Measurements from ENCODE around the gene SCAMP4. TPM values are rescaled to one million over a fixed set of nuclear protein-coding genes. Genes with fewer than 3 reads are reported as not detected.
A peak's percentile ranks its signal among the peaks of the same experiment; 100 is the strongest.

Gene SCAMP4
- total and polyA plus RNA-seq, 9 of the 15 experiments (the other 6 are each of a cell fraction or from before 2014, with no cell fraction given), result 0.81 to 45.9 (median 12.8) TPM

- TF ChIP-seq MYBL2 (IDR thresholded peaks at IDR 0.05; ENCODE audit: low read depth) (no peak), MYBL2 (CRISPR knock-in tag; IDR thresholded peaks at IDR 0.05; ENCODE audit: borderline replicate concordance) (no peak), HDAC1 (IDR thresholded peaks at IDR 0.05) (peak; percentile 96 to 100; a peak in 3 of 4 replicates), RBM34 (IDR thresholded peaks at IDR 0.05; ENCODE audit: borderline replicate concordance, insufficient read depth, low read length) (no peak), HBP1 (CRISPR knock-in tag; IDR thresholded peaks at IDR 0.05) (no peak), TFAP4 (CRISPR knock-in tag; IDR thresholded peaks at IDR 0.05; ENCODE audit: borderline replicate concordance) (no peak), FOXM1 (IDR thresholded peaks at IDR 0.05; ENCODE audit: low read depth) (no peak), FOXM1 (CRISPR knock-in tag; IDR thresholded peaks at IDR 0.05; ENCODE audit: low read depth) (no peak), ZNF282 (CRISPR knock-in tag; IDR thresholded peaks at IDR 0.05) (no peak), STAG1 (CRISPR knock-in tag; IDR thresholded peaks at IDR 0.05; ENCODE audit: borderline replicate concordance) (no peak), BHLHE40 (IDR thresholded peaks at IDR 0.05; ENCODE audit: low read length) (peak; percentile 86), ZNF395 (CRISPR knock-in tag; IDR thresholded peaks at IDR 0.05) (no peak; the same call in 1 of the 2 replicates), CEBPG (CRISPR knock-in tag; IDR thresholded peaks at IDR 0.05) (no peak), CEBPG (tag; conservative IDR thresholded peaks at IDR 0.05 in 1 of 2, IDR thresholded peaks at IDR 0.05 in 1 of 2) (no peak), E4F1 (CRISPR knock-in tag; IDR thresholded peaks at IDR 0.05; ENCODE audit: borderline replicate concordance) (no peak), ZNF280B (CRISPR knock-in tag; IDR thresholded peaks at IDR 0.05) (no peak), ELF4 (CRISPR knock-in tag; IDR thresholded peaks at IDR 0.05) (no peak), ZNF217 (CRISPR knock-in tag; IDR thresholded peaks at IDR 0.05) (no peak), THAP7 (CRISPR knock-in tag; IDR thresholded peaks at IDR 0.05) (no peak)
Observed at GRCh38 chr19:1863638-1864479, 41.3 kb upstream of the SCAMP4 start (continued).

Measured in K562 (cell line).